Tibial artery (tissue), 4 donors: ENCODE measurements around the gene IDH3G.

Experiments
- DNase-seq, 2 donors: peaks; one replicate each; pipeline ENCODE4 v3.0.0-alpha.2; 2019
- H3K27ac ChIP-seq, 2 donors: fragments of 200-600 bp; sonication (generic) in 1 of 2; 1 replicate in 1 of 2; 2 replicates in 1 of 2; pipeline ENCODE4 v1.5.1; 2018 to 2019; ENCODE audit warnings: mild to moderate bottlenecking in 1 of 2
- H3K27me3 ChIP-seq, 2 donors: fragments of 200-600 bp; sonication (generic) in 1 of 2; one replicate each; pipeline versions ENCODE4 v1.5.1 to v1.6.0; 2016 to 2019
- H3K36me3 ChIP-seq, 3 donors: fragments of 200-600 bp; sonication (generic) in 2 of 3; one replicate each; pipeline ENCODE4 v1.5.1; 2016 to 2019; ENCODE audit warnings: mild to moderate bottlenecking in 2 of 3
- H3K4me1 ChIP-seq, 4 donors: fragments of 200-600 bp; sonication (generic) in 2 of 4; 1 replicate in 3 of 4; 2 replicates in 1 of 4; pipeline ENCODE4 v1.5.1; 2016 to 2019
- H3K4me3 ChIP-seq, 2 donors: fragments of 200-600 bp; sonication (generic) in 1 of 2; 1 replicate in 1 of 2; 2 replicates in 1 of 2; pipeline ENCODE4 v1.5.1; 2018 to 2019; ENCODE audit warnings: mild to moderate bottlenecking in 2 of 2
- H3K9me3 ChIP-seq, 3 donors: fragments of 200-600 bp; sonication (generic) in 1 of 3; one replicate each; pipeline ENCODE4 v1.5.1; 2016 to 2019
- intact Hi-C: fragments of 100-400 bp; cut with DNase I; formaldehyde crosslinking; loops from one replicate; pipeline ENCODE4 v1.15.0; 2023; ENCODE audit warnings: low total_unique reads
- TF ChIP-seq, protein P1 (sequence below), 2 experiments: fragments of 200-600 bp in 1 of 2; fragments of 450-650 bp in 1 of 2; IDR thresholded peaks; one replicate each; pipeline ENCODE4 v1.5.1; 2017 to 2019; ENCODE audit warnings: antibody characterized with exemption in 2 of 2, mild to moderate bottlenecking in 1 of 2, moderate library complexity in 1 of 2

The IDH3G gene

DNA sequence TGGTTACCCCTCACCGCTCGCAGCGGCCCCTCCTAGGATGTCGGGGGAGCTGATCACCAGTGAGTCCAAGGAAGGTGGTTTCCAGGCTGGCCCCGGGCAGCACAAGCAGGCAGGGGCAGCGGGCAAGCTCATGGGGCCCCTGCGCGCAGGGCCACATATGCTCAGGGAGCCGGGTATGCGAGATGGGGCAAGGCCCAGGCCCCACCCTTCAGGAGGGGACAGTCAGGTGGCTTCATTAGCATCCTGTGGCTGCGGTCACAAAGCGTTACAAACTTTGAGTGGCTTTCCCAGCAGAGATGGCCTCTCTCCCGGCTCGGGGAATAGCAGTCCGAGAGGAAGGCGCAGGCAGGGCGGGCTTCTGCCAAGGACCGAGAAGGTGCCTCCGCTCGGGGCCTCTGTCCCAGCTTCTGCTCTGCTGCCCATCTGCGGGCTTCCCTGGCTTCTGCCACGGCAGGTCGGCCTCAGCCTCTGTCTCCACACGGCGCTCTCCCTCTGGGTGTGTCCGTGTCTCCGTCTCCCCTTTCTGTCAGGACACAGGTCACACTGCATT lies 56.0 kb downstream of the IDH3G start:
- Histone ChIP-seq H3K4me1 (peaks cover 0 to 4% (median under 1%) of the 10 kb centered on the region in 4 donors), H3K36me3 (peaks cover 0 to 20% (median 17%) of the 10 kb centered on the region in 3 donors), H3K27ac (no peak overlapping the region), H3K4me3 (no peak overlapping the region), H3K9me3 (no peaks in the 10 kb centered on the region), H3K27me3 (no peaks in the 10 kb centered on the region)
- intact Hi-C loops = no loop called here
- TF ChIP-seq, protein P1, sequence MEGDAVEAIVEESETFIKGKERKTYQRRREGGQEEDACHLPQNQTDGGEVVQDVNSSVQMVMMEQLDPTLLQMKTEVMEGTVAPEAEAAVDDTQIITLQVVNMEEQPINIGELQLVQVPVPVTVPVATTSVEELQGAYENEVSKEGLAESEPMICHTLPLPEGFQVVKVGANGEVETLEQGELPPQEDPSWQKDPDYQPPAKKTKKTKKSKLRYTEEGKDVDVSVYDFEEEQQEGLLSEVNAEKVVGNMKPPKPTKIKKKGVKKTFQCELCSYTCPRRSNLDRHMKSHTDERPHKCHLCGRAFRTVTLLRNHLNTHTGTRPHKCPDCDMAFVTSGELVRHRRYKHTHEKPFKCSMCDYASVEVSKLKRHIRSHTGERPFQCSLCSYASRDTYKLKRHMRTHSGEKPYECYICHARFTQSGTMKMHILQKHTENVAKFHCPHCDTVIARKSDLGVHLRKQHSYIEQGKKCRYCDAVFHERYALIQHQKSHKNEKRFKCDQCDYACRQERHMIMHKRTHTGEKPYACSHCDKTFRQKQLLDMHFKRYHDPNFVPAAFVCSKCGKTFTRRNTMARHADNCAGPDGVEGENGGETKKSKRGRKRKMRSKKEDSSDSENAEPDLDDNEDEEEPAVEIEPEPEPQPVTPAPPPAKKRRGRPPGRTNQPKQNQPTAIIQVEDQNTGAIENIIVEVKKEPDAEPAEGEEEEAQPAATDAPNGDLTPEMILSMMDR (IDR thresholded peaks at IDR 0.05) = no peak
- no peak for DNase-seq

DNA sequence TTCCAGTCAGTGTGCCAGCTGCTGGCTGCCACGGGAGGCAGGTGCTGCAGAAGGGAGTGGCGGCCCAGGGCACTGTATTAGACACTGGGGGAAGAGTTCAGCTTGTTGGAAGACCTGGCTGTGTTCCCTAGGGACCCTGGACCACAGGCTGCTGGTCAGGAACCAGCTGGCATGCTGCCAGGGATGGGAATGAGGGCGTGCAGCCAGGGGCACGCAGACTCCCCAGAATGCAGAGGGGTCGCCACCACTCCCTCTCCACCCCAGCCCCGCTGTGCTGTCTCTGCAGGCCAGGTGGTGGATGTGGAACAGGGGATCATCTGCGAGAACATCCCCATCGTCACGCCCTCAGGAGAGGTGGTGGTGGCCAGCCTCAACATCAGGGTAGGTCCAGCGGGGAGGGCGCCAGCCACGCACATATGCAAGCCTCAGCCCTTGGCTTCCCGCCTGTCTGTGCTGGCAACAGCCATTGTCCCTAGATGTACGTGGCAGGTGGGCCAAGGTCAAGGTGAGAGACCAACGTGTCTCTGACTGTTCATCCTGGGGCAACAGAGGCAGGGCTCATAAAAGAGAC lies 57.2 kb downstream of the IDH3G start:
- intact Hi-C loops = no loop called here
- peaks cover 0 to 3% (median under 1%) of the 10 kb centered on the region in 3 donors for H3K9me3 ChIP-seq
- peaks cover 0 to 22% (median 20%) of the 10 kb centered on the region in 3 donors for H3K36me3 ChIP-seq
- TF ChIP-seq, protein P1 (IDR thresholded peaks at IDR 0.05) = no peak
- H3K4me1 ChIP-seq = no peaks in the 10 kb centered on the region
- H3K4me3 ChIP-seq = no peak overlapping the region
- DNase-seq = no peak
- H3K27me3 ChIP-seq = no peaks in the 10 kb centered on the region
- H3K27ac ChIP-seq = no peak overlapping the region

DNA sequence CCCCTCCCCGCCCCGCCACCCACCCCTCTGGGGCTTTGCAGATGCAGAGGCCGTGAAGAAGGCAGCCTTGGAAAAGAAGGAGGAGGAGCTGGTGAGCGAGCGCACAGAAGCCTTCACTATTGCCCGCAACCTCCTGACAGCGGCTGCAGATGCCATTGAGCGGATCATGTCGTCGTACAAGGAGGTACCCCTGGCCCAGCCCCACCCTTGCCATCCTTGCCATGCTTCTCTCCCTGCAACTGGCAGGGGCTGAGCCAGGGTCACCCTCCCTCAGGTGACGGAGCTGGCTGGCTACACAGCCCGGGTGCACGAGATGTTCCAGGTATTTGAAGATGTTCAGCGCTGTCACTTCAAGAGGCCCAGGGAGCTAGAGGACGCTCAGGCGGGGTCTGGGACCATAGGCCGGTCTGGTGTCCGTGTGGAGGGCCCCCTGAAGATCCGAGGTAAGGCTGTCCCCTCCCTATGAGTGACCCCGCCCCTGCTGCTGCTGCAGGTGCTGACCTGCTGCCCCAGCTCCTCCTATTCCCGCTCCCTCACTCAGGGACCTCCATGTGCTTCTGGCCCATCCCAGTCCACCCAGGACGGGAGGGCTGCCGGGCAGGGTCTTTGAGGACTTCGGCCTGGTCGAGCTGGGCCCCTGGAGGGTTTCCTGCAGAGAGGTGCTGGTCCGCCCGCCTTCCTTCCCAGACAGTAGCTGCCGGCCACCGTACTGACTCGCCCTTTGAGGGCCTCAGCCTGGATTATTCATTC lies 57.9 kb downstream of the IDH3G start:
- TF ChIP-seq, protein P1 (IDR thresholded peaks at IDR 0.05) = no peak
- Histone ChIP-seq H3K4me1 (no peaks in the 10 kb centered on the region), H3K27ac (no peak overlapping the region), H3K4me3 (no peak overlapping the region), H3K27me3 (no peaks in the 10 kb centered on the region), H3K36me3 (peaks cover 0 to 22% (median 20%) of the 10 kb centered on the region in 3 donors), H3K9me3 (peaks cover 0 to 6% (median 5%) of the 10 kb centered on the region in 3 donors)
- intact Hi-C loops = no loop called here
- no peak for DNase-seq
